ENCODE data around the gene CDH4.

CDH4 gene

GRCh38 chr20:61300709-61301108 lies 48.6 kb downstream of the CDH4 start:
- DNase-seq (ENCODE audit: low read depth, low spot score) = no peak

- no peak for DNase-seq (ENCODE audit: low read depth, low spot score)
Observed at GRCh38 chr20:61301711-61302525, 49.9 kb downstream of the CDH4 start.

GRCh38 chr20:61303217-61303616 lies 51.2 kb downstream of the CDH4 start:
- DNase-seq (ENCODE audit: low read depth, low spot score) = no peak

- DNase-seq (ENCODE audit: low read depth, low spot score) = no peak
Observed at GRCh38 chr20:61303675-61304074, 51.6 kb downstream of the CDH4 start.

- no peak for DNase-seq (ENCODE audit: low read depth, low spot score)
Observed at GRCh38 chr20:61304750-61305149, 52.7 kb downstream of the CDH4 start.

- no peak for DNase-seq (ENCODE audit: low read depth, low spot score)
Observed at GRCh38 chr20:61306937-61307475, 54.9 kb downstream of the CDH4 start.

- no peak for DNase-seq (ENCODE audit: low read depth, low spot score)
Observed at GRCh38 chr20:61307686-61308476, 55.8 kb downstream of the CDH4 start.

- DNase-seq (ENCODE audit: low read depth, low spot score) = no peak
Observed at GRCh38 chr20:61308477-61308774, 56.4 kb downstream of the CDH4 start.

GRCh38 chr20:61310954-61311353 lies 58.9 kb downstream of the CDH4 start:
- DNase-seq (ENCODE audit: low read depth, low spot score) = no peak

GRCh38 chr20:61311656-61312387 lies 59.8 kb downstream of the CDH4 start:
- DNase-seq (ENCODE audit: low read depth, low spot score) = no peak

GRCh38 chr20:61312925-61313324 lies 60.9 kb downstream of the CDH4 start:
- no peak for DNase-seq (ENCODE audit: low read depth, low spot score)

GRCh38 chr20:61313396-61313795 lies 61.3 kb downstream of the CDH4 start:
- DNase-seq (ENCODE audit: low read depth, low spot score) = no peak

- no peak for DNase-seq (ENCODE audit: low read depth, low spot score)
Observed at GRCh38 chr20:61314326-61315010, 62.4 kb downstream of the CDH4 start.

GRCh38 chr20:61315319-61315718 lies 63.3 kb downstream of the CDH4 start:
- no peak for DNase-seq (ENCODE audit: low read depth, low spot score)

GRCh38 chr20:61316346-61316745 lies 64.3 kb downstream of the CDH4 start:
- DNase-seq (ENCODE audit: low read depth, low spot score) = no peak

- DNase-seq (ENCODE audit: low read depth, low spot score) = no peak
Observed at GRCh38 chr20:61317966-61318530, 66.0 kb downstream of the CDH4 start.

- DNase-seq (ENCODE audit: low read depth, low spot score) = no peak
Observed at GRCh38 chr20:61320691-61321425, 68.8 kb downstream of the CDH4 start.

- DNase-seq (ENCODE audit: low read depth, low spot score) = no peak
Observed at GRCh38 chr20:61321481-61321880, 69.4 kb downstream of the CDH4 start.

GRCh38 chr20:61322151-61322865 lies 70.2 kb downstream of the CDH4 start:
- no peak for DNase-seq (ENCODE audit: low read depth, low spot score)

GRCh38 chr20:61324906-61325305 lies 72.8 kb downstream of the CDH4 start:
- DNase-seq (ENCODE audit: low read depth, low spot score) = no peak
